HG03432 (cell line): Measurements from ENCODE around the gene ZNF519.

Experiments used
- ATAC-seq: cut with Tn5 transposase; IDR thresholded peaks from one replicate; pipeline ENCODE4 v1.9.1; 2021; ENCODE audit warnings: mild to moderate bottlenecking, moderate library complexity; ENCODE audit not compliant: unreplicated experiment

Gene ZNF519

DNA sequence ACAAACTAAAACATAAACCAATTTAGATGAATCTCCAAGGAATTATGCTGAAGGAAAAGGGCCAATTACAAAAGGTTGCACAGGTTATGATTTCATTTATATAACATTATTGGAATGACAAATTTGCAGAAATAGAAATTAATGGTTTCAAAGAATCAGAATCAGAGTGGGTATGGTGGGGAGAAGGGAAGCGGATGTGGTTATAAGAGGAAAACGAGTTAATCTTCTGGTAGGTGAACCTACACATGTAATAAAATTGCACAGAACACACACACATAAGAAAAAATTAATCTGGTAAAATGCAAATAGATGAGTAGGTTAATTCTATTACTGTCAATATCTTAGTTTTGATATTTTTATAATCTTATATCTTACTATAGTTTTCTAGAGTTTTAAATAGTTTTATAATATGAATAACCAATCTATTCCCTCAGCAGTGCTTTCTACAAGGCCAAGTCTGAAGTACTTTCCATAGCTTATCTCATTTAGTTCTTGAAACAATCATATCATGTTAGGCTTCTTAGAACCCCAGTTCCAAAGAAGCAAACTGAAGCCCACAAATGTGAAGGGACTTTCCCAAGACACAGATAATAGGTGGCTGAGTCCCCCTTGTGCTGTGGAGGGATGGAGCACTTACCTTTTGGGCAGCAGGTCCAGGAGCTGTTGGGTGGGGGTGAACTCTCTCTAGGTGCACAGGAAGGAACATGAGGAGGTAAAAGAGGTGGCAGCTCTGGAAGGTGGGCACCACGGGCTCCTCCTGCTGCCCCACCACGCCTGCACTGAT is 31.5 kb downstream of the ZNF519 start:
- ATAC-seq, result no peak

DNA sequence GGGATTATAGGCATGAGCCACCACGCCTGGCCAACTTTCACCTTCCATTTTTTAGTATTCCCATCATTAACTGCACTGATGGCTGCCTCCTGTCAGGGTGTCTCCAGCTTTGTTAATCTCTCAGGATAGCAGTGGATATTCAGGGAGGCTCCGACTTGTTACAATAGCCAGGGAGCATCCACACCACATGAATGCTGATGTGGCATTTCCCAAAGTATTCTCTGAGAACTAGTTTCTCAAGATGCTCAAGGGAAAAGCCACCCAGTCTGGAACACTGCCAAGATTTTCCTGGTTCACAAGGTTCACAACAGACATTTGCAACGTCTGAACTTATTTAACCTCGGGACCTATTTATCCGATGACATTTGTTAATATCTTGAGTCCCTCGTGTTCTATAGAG is 33.8 kb downstream of the ZNF519 start:
- ATAC-seq, result no peak

DNA sequence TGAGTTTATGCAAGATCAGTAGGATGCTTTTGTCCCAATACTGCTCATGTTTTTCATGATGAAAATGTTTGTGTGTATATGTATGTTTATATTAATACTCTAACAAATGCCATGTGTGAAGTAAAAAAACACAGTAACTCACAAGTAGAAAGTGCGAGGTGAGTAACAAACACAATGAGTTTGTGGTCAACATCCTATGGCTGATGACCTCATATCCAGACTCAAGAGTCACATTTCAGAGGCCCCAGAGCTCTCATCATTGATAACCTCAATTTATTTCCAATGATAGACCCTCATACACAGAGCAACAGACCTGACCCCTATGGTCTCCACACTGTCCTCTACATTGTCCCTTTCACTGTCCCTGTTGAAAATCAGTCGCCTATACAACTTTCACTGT is 34.5 kb downstream of the ZNF519 start:
- no peak for ATAC-seq

DNA sequence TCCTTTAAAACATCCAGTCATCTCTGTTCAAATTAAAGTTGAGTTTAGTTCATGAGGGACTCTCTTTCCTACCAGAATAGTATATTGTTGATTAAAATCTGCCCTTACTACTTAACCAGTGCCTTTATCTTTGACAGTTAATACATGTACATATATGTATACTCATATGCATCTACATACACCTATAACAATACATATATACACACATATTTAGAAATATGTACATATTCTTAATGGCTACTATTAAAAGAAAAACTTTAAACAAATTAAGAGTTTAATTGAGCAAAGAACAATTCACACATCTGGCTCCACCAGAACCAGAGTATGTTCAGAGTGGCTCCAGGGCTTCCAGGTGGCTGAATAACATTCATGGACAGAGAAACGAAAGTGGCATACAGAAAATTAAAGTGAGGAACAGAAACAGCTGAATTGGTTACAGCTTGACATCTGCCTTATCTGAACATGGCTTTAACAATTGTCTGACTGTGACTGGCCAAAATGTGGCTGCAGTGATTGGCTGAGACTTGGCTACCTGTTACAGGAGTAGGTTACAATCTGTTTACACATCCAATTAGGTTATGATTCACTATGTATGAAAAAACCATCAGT is 38.8 kb downstream of the ZNF519 start:
- no peak for ATAC-seq

DNA sequence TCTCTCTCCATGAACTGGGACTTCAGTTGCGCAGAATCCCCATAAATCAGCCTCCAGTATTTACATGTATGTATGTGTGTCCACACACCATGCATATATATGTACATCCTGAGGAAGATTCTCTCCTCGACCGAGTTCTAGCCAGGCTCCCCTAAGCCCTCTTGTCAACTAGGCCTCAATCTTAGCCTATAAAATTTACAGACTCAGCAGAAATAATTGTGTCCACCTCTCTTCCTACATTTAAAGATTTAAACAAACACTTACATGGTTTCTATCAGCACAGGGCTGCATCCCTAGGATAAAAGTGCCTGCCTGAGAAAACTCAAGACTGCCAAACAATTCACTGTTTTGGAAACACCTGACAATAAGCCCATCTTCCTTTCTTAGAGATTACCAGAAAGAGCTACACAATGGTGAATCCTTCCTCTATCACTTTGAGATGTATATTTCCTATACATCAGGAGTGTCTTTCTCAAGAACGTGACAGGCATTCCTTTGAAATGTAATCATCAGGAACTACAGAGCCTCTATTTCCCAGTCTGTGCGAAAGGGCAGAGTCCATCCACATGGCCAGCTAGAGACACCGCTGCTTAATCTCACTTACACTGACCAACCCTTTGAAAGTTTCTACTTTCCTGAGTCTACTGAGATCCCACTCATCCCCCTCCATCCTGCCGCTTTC is 39.5 kb downstream of the ZNF519 start:
- no peak for ATAC-seq

DNA sequence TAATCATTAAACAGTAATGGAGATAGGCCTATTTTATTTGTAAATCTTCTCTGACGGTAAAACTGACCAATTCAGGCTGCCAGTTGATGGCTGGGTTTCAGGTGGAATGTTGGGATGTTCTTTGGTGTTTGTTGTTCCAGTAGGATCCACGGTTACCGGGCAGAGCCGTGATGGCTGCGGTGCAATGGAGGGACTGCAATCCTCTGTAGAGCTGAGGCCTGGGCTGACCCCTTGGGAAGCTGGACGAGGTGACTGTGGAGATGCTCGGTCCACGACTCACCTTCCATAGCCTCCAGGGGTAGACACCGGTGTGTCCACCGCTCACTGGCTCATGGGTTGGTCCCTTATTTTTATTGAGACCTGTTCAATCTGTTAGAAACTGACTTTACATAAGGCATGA is 42.5 kb downstream of the ZNF519 start:
- no peak for ATAC-seq

DNA sequence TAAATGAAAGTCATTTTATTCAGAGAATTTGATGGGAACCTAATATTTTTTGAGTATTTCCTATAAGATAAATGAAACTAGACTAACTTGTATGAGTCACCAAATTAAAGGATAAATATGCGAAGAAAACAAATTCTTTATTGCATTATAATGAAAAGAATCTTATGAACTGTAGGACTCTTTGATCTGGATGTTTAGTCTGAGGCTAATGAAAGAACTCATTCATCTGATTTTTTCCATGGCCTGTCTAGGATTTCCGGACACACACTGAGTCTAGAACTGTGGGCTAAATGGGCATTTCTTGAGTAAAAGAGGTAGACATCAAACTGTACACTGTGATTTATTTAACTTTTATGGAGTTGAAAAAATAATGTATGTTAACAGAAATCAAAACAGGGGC is 43.0 kb downstream of the ZNF519 start:
- ATAC-seq, result no peak

DNA sequence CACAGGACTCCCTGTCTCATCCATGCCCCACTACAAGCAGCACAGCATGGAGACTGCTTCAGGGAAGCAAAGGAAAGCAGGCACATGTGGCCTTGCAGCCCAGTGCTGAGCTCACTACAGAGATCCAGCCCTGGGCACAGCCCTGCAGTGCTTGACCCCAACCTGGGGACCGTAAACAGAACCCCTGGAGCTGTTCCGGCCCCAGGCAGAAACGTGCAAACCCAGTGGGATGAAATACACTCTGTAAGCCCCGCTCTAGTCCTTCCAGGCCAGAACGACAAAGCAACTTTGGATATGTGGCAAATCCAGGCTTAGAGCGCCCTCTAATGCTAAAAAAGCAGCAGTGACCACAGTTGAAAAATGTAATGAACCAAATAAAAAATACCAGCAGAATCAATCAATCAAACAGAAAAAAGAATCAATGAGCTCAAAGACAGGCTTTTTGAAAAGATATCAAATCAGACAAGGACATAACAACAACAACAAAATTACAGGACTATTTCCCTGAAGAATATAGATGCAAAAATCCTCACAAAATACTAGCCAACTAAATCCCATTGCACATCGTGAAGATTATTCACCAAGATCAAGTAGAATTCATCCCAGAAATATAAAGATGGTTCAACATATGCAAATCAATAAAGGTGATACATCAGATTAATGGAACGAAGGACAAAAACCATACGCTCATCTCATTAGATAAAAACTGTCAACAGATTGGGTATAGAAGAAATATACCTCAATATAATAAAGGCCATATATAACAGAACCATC is 45.6 kb downstream of the ZNF519 start:
- no peak for ATAC-seq

DNA sequence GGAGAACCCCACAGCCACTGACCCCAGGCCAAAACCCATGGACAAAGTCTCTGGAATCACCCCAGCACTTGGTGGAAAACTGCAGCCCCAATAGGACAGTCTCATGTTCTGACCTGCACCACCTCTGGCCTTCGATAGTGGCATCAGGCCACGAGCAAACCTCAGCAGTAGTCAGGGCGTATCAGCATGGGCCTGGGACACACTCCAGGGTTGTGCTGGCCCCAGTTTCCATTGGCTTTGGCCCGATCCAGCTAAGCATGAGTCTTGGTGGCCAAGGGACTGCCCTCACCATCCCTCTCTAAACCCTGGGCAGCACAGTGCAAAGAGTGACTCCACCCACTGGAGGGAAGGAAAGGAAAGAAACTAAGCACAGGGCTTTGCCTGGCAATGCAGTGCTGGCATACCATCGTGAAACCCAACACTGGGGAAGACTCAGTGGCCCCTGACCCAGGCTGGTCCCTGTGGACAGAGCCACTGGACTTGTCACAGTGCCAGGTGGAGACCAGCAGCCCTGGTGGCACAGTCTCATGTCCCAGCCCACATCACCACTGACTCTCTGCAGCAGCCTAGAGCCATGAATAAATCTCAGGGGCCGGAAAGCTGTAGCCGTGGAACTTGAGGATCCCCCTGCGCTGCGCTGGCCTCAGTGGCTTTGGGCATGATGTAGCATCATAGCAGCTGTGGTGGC is 46.3 kb downstream of the ZNF519 start:
- ATAC-seq, result no peak

DNA sequence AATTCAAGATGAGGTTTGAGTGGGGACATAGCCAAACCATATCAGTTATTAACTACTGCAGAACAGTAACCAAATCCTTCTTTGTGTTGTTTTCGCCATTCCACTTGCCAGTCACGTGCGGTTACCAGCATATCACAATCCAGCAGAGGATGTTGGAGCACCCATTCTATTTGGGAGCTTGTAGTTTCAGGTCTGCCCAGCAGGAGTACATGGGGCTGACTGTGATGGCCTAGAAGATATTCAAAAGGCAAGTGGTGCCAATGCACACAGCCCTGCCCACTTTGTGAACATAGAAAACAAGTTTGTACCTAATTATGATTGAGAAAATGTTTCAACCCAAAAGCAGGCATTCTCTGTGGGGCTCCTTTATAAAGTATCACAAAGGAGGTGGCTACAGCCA is 57.0 kb downstream of the ZNF519 start:
- no peak for ATAC-seq

DNA sequence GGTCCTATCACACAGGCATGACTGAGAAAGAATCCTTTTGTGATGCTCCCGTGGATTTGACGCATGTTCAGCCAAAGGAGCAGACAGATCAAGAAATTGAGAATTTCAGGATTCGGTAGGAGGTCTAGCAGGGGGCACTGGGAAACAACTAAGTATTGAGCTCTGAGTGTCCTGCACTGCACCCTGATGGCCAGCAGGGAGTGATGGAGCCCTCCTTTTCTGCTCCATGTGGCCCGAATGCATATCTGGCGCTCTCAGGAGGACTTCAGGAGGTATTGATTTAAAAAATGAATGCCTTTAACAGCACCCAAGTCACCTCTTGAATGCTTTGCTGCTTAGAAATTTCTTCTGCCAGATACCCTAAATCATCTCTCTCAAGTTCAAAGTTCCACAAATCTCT is 58.0 kb downstream of the ZNF519 start:
- no peak for ATAC-seq

DNA sequence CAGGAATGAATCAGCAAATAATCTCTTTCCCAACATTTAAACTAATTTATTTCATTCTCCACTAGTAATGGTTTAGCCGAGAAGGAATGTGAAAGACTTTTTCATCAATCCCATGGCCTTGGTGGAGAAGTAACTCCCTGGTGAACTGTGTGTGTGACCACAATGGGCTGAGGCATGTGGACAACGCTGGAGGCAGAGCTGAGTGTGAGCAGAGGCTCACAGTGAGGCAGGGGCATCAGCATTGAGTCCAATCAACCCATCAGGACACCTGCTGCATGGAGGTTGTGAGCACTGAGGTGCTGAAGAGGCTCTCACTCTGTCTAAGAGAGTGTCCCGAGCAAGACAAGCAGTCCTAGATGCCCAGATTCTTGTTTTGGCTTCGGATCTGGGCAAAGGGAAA is 78.6 kb downstream of the ZNF519 start:
- ATAC-seq, result no peak
